DMS114 treated with DMSO at 0.1 percent for 48 hours (cell line): ENCODE measurements around the gene FNDC3B.

Experiments used
- DNase-seq: peaks from one replicate; lab custom pipeline; 2025; ENCODE audit not compliant: unreplicated experiment; lab: John Stamatoyannopoulos, UW

FNDC3B gene

DNA sequence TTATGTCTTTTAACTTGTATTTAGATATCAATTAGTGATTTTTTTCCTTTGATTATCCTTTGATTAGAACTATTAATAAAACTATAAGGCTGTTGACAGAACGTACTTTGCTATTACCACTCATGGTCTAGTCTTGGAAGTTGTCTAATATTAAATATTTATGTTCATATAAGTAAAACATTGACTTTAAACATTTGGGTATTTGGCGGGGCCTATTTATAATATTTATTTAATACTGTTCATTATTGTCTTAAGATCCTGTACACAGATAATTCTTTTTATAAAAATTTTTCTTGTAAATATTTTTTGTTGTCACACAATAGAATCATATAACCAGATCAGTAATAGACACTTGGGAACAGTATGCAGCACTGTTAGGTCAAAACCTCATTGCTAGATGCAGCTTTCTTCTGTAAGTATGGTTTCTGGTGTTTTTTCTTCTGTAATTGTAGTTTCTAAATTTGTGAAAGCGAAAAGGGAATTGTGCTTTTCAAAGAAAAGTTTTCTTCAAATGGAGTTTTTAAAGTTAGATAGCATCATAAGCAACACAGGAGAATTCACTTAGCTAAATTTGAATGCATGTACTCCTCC is 93.4 kb downstream of the FNDC3B start:
- no peak for DNase-seq

- no peak for DNase-seq
These were observed 94.5 kb downstream of the FNDC3B start for GRCh38 chr3:172133838-172134237.

GRCh38 chr3:172134352-172134751 is 95.0 kb downstream of the FNDC3B start:
- DNase-seq = no peak

- DNase-seq = no peak
These were observed 95.8 kb downstream of the FNDC3B start for GRCh38 chr3:172135185-172135584.

GRCh38 chr3:172135820-172136219 is 96.4 kb downstream of the FNDC3B start:
- DNase-seq = no peak

DNA sequence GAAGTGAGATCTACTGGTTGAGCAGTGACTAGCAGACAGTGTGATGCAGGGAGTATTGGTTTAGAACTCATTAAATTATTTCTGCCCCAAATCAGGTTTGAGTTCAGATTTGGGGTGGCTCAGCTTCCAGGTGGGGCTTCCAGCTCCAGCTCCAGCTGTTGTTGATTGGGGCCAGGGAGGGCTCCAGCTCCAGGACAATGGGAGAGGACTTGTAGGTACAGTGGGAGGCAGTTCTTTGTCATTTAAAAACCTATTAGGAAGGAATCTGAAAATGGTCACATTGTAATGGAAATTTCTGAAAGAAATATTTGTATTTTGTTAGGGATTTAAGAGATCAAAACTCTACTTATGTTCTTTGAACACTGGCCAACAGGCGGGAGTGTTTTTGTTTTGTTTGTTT is 97.0 kb downstream of the FNDC3B start:
- no peak for DNase-seq

DNA sequence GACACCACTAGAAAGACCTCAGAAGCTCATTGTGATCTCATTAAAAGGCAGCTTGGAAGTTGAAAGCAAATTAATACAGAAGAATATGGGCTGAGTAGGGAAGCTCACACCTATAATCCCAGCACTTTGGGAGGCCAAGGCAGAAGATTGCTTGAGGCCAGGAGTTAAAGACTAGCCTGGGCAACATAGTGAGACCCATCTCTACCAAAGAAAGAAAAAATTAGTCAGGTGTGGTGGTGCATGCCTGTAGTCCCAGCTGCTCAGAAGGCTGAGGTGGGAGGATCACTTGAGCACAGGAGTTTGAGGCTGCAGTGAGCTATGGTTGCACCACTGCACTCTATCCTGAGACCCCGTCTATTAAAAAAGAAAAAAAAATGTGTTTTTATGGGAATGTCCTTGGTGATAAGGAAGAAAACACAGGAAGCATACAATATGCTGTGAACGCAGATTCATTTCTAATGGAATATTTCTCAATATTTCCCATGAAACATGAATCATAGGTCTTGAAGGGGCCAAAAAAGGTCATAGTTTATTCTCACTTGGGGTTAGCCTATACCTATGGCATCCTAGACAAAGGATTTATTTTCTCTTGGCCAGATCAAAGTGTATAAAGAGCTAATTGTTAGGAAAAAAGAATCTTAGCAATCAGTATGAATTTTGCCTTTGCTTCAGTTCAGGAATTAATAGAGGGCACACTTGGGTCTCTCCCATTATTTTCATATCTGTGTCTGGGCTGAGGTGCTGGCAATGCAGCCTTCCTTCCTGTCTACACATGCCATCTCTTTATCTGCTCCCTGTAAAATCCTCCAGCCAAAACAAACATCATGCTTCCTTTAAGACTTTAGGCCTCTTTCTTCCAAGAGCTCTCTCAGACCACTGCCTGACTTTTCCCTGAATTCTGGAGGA is 98.2 kb downstream of the FNDC3B start:
- DNase-seq = no peak

DNA sequence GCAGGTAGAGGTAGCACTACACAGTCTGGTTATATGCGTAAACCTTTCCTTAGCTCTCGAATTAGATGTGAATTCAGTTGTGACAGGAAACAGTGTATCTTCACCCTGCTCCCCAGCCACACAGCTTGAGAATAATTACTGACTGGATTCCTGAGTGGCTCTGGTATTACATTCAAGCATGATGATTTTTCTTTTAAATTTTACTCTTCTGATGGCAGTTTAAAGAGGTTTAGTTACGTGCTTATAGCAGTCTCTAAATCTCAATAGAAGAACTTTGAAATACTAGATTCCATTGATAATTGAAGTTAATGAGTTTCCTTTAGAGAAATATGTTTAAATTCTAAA is 98.8 kb downstream of the FNDC3B start:
- no peak for DNase-seq

GRCh38 chr3:172138792-172139507 is 99.6 kb downstream of the FNDC3B start:
- no peak for DNase-seq

DNA sequence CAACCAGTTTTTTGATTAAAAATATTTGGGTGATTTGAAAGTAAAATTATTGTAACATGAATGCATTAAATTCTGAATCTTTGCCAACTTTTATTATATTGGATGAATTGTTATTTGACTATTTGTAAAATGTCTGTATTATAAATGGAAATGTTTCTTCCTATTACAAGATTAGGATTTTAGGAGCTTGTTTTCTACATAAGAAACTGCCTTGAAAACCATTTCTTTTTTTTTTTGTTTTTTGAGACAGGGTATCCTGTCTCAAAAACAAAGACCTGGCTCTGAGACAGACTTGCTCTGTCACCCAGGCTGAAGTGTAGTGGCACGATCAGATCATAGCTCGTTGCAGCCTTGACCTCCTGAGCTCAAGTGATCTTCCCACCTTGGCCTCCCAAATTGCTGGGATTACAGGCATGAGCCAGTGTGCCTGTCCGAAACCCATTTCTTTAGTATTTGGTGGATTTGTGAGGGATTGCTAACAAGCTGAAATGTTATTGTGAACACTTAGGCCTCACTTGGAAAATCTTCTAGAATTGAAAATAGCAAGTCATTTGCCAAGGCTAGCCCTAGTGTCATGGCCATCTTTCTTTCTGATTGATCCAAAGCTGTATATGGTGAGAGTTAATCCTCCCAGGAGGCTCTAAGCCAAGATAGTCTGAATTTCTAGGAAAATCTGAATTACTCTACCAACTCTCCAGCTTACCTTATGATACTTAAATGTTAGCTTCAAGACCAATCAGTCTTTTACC is 100.3 kb downstream of the FNDC3B start:
- no peak for DNase-seq

- no peak for DNase-seq
These were observed 101.4 kb downstream of the FNDC3B start for GRCh38 chr3:172140499-172141391.

DNA sequence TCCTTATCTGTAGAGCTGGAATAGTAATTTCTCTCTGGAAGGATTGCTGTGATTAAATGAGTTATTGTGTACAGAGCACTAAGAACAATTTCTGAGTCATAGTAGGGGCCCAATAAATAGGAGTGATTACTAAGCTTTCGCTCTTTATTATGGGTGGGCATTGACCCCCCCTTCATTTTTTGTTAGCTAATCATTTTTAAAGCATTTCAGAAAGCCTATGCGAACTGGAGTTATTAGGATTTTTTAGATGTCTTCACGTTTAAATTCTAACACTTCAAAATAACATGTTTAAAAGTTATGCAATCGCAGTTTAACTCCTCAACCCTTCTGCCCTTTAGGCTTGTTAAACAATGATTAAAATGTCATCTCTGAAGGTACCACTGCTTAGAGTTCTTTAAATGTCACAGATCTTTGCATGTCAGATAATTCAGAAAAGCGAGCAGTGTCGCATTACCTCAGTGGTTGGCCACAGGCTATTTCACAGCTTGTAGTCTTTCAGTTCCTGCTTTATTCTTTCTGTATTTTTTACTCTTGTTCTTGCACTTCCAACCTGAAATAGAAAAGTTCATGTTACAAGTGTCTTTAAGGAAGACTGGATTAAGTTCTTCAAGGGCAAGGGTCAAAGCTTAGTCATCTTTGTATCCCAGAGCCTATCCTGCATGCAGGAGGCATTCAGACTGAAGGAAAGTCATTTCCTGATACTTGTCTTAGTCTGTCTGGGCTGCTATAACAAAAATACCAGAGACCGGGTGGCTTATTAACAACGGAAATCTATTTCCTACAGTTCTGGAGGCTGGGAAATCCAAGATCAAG is 102.9 kb downstream of the FNDC3B start:
- no peak for DNase-seq

DNA sequence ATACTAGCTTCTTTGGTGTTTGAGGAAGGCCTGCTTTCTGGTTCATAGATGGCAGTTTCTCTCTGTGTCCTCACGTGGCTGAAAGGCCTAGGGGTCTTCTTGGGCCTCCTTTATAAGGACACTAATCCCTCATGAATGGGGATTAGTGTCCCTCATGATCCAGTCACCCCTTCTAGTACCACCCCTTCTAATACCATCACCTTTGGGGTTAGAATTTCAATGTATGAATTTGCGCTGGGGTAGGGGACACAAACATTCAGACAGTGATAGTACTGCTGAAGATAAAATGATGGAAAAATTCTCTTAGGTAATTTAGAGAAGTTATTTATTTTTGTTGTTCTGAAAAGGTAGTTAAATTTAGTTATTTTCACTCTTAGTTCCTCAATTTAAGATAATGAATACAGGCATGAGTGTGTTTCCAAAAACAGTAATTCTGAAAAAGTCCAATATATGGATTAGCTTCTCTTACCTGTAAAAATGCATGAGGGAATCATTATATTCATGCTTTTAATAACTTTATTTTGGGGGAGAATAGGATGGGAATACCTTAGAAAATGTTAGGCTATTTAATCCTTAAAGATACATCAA is 103.6 kb downstream of the FNDC3B start:
- DNase-seq = no peak

GRCh38 chr3:172143739-172144497 is 104.5 kb downstream of the FNDC3B start:
- no peak for DNase-seq

DNA sequence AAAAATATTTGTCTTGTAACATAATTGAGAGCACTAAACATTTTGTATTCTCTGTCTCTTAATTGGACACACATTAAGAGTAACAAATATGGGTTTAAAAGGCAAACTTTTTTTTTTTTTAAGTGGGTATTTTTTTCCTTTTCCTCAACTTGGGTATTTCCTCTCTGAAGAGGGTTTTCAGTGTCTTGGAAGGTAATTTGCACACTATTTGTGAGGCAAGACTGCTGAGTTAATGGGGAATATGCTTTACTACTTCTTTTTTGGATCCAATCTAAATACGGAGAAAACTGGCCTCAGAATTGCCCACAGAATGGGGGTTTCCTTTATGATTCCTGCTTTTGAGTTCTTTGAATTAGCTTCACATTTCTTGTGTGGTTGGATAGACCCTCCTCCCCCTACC is 105.2 kb downstream of the FNDC3B start:
- no peak for DNase-seq

- DNase-seq = no peak
These were observed 105.8 kb downstream of the FNDC3B start for GRCh38 chr3:172145031-172145686.

- no peak for DNase-seq
These were observed 107.0 kb downstream of the FNDC3B start for GRCh38 chr3:172146349-172146748.
